ENCODE measurements around the gene SELENOK.

Gene SELENOK

GRCh38 chr3:53837331-53837730 is 54.3 kb downstream of the SELENOK start:
- H3K4me3 ChIP-seq (ENCODE audit: low read depth, low read length), result no peak overlapping the region
- DNase-seq (ENCODE audit: low read depth, low spot score), result no peak
- no peak for TF ChIP-seq CTCF (IDR thresholded peaks at IDR 0.05; ENCODE audit: low read depth, low read length)
- in situ Hi-C loops (cut with HindIII; ENCODE audit: low sequenced_read_pairs), result no loop called here

- no peak overlapping the region for H3K4me3 ChIP-seq (ENCODE audit: low read depth, low read length)
- no peak for DNase-seq (ENCODE audit: low read depth, low spot score)
- TF ChIP-seq CTCF (IDR thresholded peaks at IDR 0.05; ENCODE audit: low read depth, low read length), result no peak
- in situ Hi-C loops (cut with HindIII; ENCODE audit: low sequenced_read_pairs), result no loop called here
These were observed 55.4 kb downstream of the SELENOK start for GRCh38 chr3:53836084-53836872.

GRCh38 chr3:53835257-53835656 is 56.4 kb downstream of the SELENOK start:
- no peak overlapping the region for H3K4me3 ChIP-seq (ENCODE audit: low read depth, low read length)
- in situ Hi-C loops (cut with HindIII; ENCODE audit: low sequenced_read_pairs), result no loop called here
- DNase-seq (ENCODE audit: low read depth, low spot score), result no peak
- no peak for TF ChIP-seq CTCF (IDR thresholded peaks at IDR 0.05; ENCODE audit: low read depth, low read length)

GRCh38 chr3:53834429-53835095 is 57.1 kb downstream of the SELENOK start:
- TF ChIP-seq CTCF (IDR thresholded peaks at IDR 0.05; ENCODE audit: low read depth, low read length), result no peak
- no peak overlapping the region for H3K4me3 ChIP-seq (ENCODE audit: low read depth, low read length)
- in situ Hi-C loops (cut with HindIII; ENCODE audit: low sequenced_read_pairs), result no loop called here
- no peak for DNase-seq (ENCODE audit: low read depth, low spot score)

Data from astrocyte of the spinal cord (primary cell).